Activated CD4-positive, alpha-beta T cell treated with anti-CD3 and anti-CD28 coated beads, Interleukin-2, amount 50 U/mL, for 4 hours (primary cell): ENCODE results near the gene LRRC40.
"Not testable (repeated sequence)": the region's sequence is repeated elsewhere in the genome, so short reads cannot be mapped to it uniquely, and the experiment has no call there.

Experiments
- DNase-seq, 2 experiments: peaks; one replicate each; pipeline ENCODE4 v3.0.0-alpha.2; 2020

The LRRC40 gene

DNA sequence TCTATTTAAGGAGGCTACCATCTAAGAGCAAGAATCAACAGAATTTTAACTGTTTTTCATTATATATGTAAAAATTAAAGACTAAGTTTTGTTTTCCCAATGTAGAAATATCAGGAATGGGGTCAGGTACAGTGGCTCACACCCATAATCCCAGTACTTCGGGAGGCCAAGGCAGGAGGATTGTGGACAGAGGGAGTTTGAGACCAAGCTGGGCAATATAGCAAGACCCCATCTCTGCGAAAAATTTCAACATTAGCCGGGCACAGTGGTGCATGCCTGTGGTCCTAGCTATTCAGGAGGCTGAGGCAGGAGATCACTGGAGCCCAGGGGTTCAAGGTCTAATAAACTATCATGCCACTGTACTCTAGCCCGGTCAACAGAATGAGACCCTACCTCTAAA lies 5.3 kb downstream of the LRRC40 start:
- DNase-seq = no peak

DNA sequence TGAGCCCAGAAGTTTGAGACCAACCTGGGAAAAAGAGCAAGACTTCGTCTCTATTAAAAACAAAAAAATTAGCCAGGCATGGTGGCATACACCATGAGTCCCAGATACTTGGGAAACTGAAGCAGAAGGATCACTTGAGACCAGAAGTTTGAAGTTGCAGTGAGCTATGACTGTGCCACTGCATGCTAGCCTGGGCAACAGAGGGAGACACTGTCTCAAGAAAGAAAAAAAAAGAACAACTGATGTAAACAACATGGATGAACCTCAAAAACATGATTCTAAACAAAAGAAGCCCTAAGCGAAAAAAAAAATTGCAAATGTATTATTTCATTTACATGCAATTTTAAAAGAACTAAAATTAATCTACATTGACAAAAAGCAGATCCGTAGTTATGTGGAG lies 9.0 kb downstream of the LRRC40 start:
- no peak for DNase-seq

DNA sequence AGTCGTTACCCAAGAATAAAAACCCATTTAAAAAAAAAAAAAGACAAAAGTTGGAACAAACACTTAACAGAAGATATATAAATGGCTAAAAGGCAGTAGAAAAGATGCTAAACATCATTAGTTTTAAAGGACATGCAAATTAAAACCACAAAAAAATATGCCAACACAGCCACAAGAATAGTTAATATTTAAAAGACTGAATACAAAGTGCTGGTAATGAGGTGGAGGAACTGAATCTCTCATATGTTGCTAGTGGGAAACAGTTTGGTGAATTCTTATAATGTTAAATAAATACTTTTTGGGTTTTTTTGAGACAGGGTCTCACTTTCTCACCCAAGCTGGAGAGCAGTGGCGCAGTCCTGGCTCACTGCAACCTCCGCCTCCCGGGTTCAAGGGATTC lies 10.0 kb downstream of the LRRC40 start:
- DNase-seq = no peak

DNA sequence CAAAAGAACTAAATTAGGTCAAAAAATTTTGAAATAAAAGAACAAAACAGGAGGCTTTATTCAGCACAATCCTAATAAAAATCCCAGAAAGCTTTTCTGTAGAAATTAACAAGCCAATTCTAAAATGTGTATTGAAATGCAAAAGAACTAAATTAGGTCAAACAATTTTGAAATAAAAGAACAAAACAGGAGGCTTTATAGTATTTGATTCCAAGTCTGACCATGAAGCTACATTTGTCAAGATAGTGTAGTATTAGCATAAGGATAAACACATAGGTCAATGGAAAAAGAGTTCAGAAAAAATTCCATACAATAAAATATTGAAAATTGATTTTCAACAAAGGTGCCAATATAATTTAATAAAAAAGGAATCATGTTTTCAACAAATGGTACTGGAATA lies 10.8 kb downstream of the LRRC40 start:
- no peak for DNase-seq

- DNase-seq = not testable (repeated sequence)
Observed at GRCh38 chr1:70192446-70192845, 12.9 kb downstream of the LRRC40 start.

- no peak for DNase-seq
Observed at GRCh38 chr1:70190180-70190579, 15.2 kb downstream of the LRRC40 start.

DNA sequence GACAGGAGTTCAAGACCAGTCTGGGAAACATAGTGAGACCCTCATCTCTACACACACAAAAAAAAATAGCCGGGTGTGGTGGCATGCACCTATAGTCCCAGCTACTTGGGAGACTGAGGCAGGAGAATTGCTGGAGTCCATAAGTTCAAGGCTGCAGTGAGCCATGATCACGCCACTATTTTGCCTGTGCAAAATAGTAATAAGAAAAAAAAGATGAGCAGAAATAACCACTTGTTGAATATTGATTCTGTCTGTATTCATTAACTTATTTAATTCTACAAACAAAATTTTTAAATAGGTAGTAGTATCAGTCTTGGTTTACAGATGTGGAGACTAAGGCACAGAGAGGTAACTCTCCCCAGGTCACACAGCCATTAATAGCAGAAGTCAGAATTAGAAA lies 16.9 kb downstream of the LRRC40 start:
- no peak for DNase-seq

DNA sequence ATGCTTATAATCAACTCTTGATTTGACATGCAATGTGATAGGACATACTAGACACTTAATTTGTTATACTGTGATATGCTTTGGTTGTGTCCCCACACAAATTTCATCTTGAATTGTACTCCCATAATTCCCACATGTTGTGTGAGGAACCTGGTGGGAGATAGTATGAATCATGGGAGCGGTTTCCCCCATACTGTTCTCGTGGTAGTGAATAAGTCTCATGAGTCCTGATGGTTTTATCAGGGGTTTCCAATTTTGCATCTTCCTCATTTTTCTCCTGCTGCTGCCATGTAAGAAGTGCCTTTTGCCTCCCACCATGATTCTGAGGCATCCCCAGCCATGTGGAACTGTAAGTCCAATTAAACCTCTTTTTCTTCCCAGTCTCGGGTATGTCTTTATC lies 20.2 kb downstream of the LRRC40 start:
- DNase-seq = not testable (repeated sequence)

DNA sequence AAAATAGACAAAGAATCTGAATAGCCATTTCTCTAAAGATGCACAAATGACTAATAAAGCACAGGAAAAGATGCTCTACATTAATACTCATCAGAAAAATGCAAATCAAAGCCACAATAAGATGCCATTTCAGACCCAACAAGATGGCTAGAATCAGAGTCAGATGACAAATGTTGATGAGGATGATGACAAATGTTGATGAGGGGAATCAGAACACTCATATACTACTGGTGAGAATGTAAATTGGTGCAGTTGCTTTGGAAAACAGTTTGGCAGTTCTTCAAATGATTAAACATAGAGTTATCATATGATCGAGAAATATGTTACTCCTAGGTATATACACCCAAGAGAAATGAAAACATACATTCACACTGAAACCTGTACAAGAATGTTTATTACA lies 33.9 kb downstream of the LRRC40 start:
- no peak for DNase-seq

DNA sequence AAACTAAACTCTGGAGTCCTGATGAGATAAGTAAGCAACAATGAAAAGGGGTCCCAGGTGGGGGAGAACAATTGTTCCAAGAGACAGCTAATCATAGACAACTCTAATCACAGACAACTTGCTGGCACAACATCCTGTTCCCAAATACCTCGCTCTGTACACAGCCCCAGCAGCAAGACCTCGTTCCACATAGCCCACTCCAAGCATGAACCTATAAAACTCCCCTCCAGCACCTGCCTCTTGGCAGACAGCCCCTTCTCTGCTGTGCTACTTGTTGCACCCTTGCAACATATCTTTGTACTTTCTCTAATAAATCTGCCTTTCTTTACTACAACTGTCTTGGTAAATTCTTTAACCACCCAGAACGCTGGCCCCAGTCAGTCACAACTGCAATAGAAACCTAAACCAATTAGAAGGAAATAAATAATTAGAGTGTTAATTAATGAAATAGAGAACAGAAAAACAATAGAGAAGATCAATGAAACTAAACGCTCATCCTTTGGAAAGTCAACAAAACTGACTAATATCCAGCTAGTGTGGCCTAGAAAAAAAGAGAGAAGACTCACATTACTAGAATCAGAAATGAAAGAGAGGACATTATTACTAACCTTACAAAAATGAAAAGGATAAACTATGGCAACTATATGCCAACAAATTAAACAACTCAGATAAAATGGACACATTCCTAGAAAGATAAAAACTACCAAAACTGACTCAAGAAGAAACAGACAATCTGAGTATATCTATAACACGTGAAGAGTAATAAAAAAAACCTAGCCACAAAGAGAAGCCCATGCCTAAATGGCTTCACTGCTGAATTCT lies 36.1 kb downstream of the LRRC40 start:
- no peak for DNase-seq

GRCh38 chr1:70168283-70168682 lies 37.1 kb downstream of the LRRC40 start:
- no peak for DNase-seq

DNA sequence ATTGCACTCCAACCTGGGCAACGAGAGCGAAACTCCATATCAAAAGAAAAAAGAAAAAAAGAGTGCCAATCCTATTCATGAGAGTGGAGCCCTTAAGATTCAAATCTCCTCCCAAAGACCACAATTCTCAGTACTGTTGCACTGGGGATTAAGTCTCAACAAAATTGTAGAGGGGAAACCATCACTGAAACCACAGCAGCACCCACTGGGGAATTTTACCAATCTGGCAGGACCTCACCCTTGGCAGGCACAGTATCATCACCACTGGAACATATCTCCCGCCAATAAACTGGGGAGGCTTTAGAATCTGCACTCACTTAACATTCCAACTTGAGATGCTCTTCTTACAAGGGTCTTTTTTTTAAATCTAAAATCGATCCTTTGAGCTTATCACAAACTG lies 41.0 kb downstream of the LRRC40 start:
- DNase-seq = no peak

DNA sequence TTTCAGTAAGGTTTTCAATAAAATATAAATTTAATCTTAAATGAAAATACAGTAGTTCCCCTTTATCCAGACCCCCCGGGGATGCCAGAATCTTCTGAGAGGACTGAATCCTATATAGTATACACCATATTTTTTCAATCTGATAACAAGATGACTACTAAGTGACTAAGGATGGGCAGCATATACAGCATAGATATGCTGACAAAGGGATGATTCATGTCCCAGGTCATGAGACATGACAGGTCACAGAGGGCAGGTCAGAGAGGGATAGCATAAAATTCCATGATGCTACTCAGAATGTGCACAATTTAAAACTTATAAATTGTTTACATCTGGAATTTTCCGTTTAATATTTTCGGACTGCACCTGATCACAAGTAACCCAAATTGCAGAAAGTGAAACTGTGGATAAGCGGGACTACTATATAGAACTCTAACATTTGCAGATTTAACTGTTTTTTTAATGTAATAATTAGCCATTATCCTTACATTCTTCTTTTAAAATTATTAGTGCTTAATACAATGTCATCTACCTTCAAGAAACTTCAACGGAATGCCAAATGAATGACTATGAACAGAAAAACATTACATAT lies 48.8 kb downstream of the LRRC40 start:
- no peak for DNase-seq

GRCh38 chr1:70153739-70154138 lies 51.6 kb downstream of the LRRC40 start:
- no peak for DNase-seq

DNA sequence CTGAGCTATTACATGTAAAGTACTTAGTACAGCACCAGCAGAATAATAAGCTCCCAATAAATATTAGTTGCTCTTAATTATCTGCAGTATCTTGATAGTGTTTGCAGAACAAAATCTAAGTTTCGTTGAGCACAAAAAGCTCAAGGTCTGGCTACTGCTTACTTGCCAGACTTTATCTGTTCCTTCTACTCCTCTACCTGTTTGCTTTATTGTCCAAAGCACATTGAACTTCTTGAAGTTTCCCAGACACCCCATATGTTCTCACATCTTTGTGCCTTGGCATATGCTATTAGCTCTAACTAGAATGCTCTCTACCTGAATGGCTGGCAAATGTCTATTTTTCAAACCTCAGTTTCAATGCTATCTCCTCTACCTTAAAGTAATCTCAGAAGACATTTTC lies 54.9 kb downstream of the LRRC40 start:
- DNase-seq = no peak

DNA sequence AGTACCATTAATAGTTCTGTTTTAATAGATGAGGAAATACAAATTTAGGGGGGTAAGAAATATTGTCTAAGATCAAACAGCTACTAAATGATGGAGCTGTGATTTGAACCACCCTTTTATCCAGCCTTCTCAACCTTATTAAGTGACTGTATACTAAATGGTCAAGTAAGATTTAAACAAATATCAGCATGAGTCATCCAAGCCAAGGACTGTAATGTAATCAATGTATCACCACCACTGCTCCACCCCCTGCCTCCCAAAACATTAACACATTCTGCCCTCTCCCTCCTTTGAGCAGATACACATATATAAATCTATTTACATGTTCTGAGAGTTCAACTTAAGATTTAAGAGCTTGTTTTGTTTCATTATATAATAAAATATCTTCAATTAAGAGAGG lies 58.9 kb downstream of the LRRC40 start:
- no peak for DNase-seq

DNA sequence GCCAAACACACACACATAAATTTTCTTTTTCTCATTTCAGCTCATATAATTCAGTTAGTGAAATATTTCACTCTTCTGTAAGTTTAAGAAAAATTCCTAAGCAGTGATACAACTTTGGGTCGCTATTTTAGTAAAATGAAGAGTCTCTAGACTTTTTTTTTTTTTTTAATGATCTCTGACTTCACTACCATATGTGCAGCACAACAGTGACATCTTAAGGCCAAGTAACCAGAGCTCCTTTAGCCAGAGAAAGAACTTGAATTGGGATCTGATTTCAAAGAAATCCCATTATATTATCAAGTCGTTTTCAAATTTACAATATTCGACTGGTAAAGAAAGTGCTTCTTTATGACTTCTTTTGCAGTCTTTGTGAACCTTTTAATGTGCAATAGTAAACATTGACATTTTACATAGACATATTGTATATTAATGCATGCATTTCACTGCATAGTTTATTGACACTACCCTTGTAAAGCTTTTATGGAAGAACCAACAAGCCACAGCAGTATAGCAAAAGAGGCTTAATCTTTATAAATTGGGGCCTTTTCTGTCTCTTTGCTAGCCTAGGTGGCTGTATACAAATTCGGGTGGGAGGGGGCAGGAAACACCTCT lies 62.2 kb downstream of the LRRC40 start:
- DNase-seq = no peak

GRCh38 chr1:70142075-70142474 lies 63.3 kb downstream of the LRRC40 start:
- DNase-seq = no peak

DNA sequence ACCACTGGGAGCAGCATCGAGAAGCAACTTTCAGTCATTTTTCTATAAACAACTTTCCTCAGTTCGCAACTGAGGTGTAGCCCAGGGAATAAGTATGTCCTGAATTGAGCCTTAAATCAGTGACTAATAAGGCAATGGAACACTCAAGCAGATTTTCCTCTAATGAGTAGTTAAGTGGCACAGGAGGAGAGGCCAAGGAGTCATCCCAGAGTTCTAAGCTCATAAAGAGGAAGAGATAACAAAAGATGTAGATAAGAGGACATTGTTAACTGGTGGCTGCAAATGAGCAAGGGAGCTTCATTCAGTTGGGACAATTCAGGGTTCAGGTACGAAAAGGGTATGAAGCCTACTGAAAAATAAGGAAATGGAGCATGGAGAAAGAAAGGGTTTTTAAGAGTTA lies 64.5 kb downstream of the LRRC40 start:
- DNase-seq = no peak

- no peak for DNase-seq
Observed at GRCh38 chr1:70140343-70140742, 65.0 kb downstream of the LRRC40 start.

- DNase-seq = no peak
Observed at GRCh38 chr1:70134148-70134547, 71.2 kb downstream of the LRRC40 start.

- DNase-seq = no peak
Observed at GRCh38 chr1:70117046-70117445, 88.3 kb downstream of the LRRC40 start.

GRCh38 chr1:70115315-70115714 lies 90.1 kb downstream of the LRRC40 start:
- no peak for DNase-seq

DNA sequence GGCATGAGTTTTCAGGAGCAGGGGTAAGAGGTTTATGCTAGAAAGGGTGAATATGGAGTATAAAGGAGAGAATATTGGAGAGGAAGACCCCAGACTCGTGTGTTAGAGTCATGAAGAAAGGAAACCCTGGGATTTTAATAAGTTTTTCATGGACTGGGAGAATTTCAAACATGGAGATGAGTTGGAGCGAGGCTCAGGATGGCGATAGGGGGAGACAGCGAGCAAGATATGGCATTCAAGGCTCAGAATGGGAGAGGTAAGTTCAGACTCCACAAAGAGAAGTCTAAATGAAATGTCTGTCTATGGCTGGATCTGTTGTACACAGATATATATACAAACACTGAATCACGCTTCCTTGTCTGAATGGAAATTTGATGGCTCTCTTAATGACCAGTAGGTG lies 92.5 kb downstream of the LRRC40 start:
- no peak for DNase-seq
